ENCODE results near the gene FMNL2.

GRCh38 chr2:152430876-152431275, 95.9 kb downstream of the FMNL2 start:
- TF ChIP-seq CTCF (IDR thresholded peaks at IDR 0.05 in 2 of 3, conservative IDR thresholded peaks at IDR 0.05 in 1 of 3; ENCODE audit: borderline replicate concordance in 1 of 3, insufficient read depth in 1 of 3, low read depth in 2 of 3, low read length in 2 of 3) (no peak), RAD21 (IDR thresholded peaks at IDR 0.05; ENCODE audit: low read depth) (no peak), POLR2AphosphoS5 (IDR thresholded peaks at IDR 0.05; ENCODE audit: low read depth, low read length) (no peak), REST (IDR thresholded peaks at IDR 0.05; ENCODE audit: low read depth) (no peak), MAX (IDR thresholded peaks at IDR 0.05) (no peak), ATF3 (IDR thresholded peaks at IDR 0.05) (no peak), POLR2A (IDR thresholded peaks at IDR 0.05; ENCODE audit: borderline replicate concordance, extremely low read depth, insufficient read depth, insufficient read length) (no peak), ZFX (IDR thresholded peaks at IDR 0.05) (no peak), EZH2 (IDR thresholded peaks at IDR 0.05) (no peak), YY1 (IDR thresholded peaks at IDR 0.05; ENCODE audit: extremely low read depth, insufficient replicate concordance, low read depth, low read length) (no peak), ZBTB33 (IDR thresholded peaks at IDR 0.05; ENCODE audit: extremely low read depth, insufficient replicate concordance, low read length) (no peak)

Data from HCT116 (cell line).